Hippocampal formation (tissue), 2 donors: ENCODE data around the gene LAMC2.
"Not testable (repeated sequence)": the region's sequence is repeated elsewhere in the genome, so short reads cannot be mapped to it uniquely, and the experiment has no call there.

Source experiments
- DNase-seq, 2 donors: peaks; one replicate each; lab custom pipeline; 2025; lab: John Stamatoyannopoulos, UW

LAMC2 gene

DNA sequence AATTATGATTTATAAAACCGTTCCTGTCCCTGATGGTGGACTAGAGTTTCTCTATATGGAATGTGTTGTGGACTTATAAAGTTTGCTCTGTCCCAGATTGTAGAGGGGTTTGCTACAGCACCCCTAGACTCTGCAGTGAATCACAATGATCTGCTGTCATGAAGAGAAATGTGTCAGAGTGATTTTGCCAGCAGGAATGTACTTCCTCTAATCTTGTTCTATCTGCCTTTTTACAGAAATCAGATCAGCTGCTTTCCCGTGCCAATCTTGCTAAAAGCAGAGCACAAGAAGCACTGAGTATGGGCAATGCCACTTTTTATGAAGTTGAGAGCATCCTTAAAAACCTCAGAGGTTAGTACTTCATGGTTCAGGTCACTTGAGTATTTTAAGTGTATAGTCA, 52.0 kb downstream of the LAMC2 start:
- DNase-seq: no peak

DNA sequence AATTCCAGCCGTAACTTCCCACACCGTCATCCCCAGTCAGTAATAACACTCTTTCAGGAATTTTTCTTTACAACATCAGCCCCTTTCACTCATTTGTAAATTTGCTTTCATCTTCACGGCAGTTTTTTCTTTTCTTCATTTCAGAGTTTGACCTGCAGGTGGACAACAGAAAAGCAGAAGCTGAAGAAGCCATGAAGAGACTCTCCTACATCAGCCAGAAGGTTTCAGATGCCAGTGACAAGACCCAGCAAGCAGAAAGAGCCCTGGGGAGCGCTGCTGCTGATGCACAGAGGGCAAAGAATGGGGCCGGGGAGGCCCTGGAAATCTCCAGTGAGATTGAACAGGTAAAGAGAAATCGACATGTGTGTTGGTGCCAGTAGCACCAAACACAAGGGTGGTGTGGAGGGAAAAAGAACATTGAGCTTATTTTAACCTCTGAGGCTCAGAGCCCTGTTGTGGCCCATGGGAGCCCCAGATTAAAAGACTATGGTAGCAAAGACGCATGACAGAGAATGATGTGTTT, 53.2 kb downstream of the LAMC2 start:
- no peak for DNase-seq

DNA sequence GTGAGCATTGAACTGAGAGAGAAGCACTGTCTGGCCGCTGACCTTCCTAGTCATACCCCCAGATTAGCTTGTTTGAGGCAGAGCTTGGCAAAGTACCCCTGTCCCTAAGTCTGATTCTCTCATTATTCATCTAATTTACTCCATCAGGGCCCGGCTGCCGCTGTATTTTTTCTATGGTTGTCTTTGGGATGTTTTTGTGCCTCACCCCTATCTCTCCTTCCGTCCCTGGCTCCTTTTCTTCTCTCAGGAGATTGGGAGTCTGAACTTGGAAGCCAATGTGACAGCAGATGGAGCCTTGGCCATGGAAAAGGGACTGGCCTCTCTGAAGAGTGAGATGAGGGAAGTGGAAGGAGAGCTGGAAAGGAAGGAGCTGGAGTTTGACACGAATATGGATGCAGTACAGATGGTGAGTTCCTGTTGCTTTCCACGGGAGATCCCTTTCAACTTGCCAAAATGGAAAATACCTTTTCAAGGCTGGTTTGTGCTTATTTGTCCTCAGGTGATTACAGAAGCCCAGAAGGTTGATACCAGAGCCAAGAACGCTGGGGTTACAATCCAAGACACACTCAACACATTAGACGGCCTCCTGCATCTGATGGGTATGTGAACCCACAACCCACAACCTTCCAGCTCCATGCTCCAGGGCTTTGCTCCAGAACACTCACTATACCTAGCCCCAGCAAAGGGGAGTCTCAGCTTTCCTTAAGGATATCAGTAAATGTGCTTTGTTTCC, 53.9 kb downstream of the LAMC2 start:
- DNase-seq: no peak

DNA sequence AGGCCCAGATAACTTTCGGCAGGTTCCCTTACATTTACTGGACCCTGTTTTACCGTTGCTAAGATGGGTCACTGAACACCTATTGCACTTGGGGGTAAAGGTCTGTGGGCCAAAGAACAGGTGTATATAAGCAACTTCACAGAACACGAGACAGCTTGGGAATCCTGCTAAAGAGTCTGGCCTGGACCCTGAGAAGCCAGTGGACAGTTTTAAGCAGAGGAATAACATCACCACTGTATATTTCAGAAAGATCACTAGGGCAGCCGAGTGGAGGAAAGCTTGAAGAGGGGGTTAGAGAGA, 54.4 kb downstream of the LAMC2 start:
- no peak for DNase-seq

DNA sequence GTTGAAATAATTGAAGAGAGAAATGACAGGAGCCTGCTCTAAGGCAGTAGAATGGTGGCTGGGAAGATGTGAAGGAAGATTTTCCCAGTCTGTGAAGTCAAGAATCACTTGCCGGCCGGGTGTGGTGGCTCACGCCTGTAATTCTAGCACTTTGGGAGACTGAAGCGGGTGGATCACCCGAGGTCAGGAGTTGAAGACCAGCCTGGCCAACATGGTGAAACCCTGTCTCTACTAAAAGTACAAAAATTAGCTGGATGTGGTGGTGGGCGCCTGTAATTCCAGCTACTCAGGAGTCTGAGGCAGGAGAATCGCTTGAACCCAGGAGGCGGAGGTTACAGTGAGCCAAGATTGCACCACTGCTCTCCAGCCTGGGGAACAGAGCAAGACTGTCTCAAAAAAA, 54.8 kb downstream of the LAMC2 start:
- not testable (repeated sequence) for DNase-seq

DNA sequence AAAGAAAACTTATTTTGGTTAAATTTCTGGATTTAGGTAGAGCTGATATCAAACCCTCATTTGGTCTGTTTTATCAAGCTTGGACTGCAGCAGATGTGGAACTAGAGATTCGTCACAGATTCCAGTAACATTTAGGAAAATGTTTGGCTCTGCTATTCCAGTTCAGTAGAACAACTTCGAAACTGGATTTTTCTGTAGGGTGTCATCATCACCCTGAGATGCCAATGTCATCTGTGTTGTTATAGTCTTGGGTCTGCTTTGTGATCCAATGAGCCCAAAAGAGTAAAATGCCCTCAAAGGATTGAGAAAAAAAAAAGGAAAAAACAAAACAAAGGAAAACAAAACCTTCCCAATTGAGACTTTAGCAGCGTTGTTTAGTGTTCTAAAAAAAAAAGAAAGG, 55.4 kb downstream of the LAMC2 start:
- no peak for DNase-seq

DNA sequence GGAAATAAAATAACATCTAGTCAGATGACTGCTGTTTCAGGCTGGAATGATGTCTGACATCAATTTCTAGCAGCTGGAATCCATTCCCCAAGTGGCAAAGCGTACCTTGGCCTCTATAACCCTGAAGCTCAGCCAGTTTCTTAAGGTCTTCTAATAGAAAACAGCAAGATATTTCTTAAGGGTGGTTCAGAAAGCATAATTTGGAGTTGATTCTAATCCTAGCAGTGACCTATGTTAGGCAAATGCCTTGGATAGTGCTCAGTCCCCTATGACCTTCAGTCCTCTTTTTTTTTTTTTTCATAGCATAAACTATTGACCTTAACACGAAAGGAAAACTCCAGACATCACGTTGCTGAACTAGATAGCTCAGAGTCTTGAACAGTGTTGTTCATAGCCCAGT, 56.5 kb downstream of the LAMC2 start:
- DNase-seq: no peak

DNA sequence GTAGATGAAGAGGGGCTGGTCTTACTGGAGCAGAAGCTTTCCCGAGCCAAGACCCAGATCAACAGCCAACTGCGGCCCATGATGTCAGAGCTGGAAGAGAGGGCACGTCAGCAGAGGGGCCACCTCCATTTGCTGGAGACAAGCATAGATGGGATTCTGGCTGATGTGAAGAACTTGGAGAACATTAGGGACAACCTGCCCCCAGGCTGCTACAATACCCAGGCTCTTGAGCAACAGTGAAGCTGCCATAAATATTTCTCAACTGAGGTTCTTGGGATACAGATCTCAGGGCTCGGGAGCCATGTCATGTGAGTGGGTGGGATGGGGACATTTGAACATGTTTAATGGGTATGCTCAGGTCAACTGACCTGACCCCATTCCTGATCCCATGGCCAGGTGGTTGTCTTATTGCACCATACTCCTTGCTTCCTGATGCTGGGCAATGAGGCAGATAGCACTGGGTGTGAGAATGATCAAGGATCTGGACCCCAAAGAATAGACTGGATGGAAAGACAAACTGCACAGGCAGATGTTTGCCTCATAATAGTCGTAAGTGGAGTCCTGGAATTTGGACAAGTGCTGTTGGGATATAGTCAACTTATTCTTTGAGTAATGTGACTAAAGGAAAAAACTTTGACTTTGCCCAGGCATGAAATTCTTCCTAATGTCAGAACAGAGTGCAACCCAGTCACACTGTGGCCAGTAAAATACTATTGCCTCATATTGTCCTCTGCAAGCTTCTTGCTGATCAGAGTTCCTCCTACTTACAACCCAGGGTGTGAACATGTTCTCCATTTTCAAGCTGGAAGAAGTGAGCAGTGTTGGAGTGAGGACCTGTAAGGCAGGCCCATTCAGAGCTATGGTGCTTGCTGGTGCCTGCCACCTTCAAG, 57.3 kb downstream of the LAMC2 start:
- no peak for DNase-seq

DNA sequence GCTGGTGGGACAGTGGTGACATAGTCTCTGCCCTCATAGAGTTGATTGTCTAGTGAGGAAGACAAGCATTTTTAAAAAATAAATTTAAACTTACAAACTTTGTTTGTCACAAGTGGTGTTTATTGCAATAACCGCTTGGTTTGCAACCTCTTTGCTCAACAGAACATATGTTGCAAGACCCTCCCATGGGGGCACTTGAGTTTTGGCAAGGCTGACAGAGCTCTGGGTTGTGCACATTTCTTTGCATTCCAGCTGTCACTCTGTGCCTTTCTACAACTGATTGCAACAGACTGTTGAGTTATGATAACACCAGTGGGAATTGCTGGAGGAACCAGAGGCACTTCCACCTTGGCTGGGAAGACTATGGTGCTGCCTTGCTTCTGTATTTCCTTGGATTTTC, 58.4 kb downstream of the LAMC2 start:
- no peak for DNase-seq

DNA sequence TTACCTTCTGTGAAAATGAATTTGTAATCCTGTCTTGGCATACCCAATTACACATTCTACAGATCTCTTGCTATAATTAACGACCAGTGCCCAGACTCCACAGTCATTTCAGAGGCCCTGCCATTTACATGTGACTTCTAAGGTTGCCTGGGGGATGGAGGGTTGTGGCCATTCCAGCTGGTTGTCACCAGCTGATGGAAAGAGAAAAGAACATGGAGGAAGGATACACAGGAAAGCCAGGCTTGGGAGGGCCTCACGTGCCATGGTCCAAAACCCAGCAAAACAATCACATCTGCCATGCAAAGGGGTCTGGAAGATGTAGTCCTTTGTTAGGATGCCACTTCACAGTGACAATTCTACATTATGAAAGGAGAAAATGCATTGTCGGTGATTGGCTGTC, 59.3 kb downstream of the LAMC2 start:
- no peak for DNase-seq

DNA sequence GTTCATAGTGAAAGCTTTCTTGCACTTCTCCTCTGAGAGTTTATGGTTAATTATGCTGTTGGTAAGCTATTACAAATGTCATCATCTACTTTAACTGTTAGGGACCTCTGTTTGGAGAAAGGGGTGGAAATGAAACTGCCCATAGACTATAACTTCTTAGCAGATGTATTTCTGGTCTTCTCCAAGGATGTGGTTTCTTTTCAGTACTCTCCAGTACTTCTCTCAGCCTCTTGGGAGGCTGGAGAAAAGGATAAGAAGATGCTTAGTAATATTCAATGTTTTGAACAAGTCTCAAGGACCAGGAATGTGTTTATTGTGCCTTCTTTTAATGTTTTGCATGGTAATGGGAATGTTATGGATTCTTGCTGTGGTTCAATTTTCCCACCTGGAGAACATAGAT, 60.4 kb downstream of the LAMC2 start:
- no peak for DNase-seq

DNA sequence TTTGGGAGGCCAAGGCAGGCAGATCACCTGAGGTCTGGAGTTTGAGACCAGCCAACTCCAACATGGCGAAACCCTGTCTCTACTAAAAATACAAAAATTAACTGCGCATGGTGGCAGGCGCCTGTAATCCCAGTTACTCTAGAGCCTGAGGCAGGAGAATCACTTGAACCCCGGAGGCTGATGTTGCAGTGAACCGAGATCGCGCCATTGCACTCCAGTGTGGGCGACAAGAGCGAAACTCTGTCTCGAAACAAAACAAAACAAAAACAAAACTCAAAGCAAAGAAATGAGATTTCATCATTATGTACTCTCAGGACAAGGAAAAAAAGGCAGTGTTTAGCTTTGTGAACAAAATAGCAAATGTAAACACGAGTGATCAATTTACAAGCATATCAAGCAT, 61.0 kb downstream of the LAMC2 start:
- DNase-seq: no peak

DNA sequence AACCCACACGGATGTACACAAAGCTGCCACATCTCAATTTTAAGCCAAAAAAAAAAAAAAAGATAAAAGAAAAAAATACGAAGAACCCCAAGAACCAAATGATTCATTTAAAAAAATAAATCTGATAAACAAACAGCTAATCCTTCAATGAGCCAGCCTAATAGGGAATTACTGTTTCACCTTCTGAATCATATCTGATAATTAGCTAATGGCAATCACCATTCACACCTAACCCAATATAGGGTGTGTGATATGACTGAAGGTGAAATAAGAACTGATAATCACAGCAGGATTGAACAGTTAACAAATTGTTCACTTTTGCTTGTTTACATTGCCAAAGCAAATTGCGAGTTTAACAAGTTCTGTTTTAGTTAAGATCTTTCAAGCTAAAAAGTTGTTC, 61.4 kb downstream of the LAMC2 start:
- DNase-seq: no peak

DNA sequence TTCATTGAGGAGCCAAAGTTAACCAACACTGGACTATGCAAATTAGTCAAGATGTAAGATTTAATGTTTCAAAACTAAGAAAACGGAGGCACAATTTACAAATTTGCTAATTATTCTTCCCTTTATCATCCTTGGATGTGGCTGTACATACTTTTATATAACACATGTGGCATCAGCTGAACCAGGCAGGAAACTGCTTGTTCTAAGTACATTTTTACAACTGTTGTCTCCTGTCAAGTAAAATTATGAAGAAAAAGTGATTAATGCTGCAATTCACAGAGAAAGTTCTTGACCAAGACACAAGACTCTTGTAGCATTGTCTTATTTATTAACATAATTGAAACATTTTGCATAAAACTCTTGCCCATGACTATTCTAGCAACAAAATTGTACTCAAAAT, 61.9 kb downstream of the LAMC2 start:
- DNase-seq: no peak

DNA sequence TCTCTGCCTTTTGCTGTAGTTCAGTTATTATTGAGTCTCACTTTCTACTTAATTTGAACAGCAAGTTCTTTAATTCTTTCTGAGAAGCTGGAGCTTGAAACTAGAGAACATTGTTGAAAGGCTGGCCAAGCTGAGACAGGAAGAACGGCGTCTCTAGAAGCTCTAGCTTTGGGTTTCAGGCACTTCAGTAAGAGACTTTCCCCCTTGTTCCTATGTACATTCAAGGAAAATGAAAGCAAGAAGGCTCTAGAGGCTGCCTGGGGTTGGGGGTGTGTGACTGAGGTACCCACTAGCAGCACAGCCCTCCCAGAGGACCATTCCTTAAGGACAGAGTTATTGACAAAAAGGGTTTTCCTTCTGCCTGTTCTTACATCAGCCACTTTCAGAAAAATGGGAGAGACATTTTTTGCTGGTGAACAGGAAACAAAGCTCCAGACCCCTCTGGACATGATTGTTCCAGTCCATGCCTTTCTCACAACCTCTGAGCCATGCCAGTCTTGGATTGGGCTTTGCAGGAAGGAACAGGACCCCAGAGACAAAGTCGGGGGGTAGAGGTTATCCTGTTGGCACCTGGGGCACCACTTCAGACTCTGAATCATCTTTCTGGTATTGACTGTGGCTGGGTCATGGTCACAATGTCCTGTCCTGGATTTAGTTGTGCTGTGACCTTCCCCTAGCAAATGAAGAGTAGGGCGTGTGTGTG, 63.1 kb downstream of the LAMC2 start:
- no peak for DNase-seq

DNA sequence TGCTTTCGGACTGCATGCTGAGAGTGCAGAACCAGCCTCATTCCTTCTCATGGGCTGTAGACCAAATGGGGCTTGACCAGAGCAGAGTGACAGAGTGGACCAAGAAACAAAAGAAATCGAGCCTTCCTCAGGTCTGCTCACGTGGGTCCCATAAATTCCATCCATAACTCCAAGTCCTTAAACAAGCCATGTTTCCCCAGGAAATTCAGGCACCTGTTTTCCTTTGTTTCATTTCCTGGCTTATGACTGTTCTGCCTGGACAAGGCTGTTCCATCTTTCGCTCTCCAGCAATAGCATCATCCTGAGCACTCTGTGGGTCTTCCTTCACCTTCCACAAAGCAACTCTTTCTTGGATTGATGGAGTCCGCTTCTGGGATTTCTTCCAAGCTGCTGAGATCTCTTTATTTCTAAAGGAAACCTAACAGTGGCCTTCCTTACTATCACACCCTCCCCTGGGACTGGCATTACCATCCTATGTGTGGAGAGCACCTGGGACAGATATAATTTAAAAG, 63.9 kb downstream of the LAMC2 start:
- no peak for DNase-seq

DNA sequence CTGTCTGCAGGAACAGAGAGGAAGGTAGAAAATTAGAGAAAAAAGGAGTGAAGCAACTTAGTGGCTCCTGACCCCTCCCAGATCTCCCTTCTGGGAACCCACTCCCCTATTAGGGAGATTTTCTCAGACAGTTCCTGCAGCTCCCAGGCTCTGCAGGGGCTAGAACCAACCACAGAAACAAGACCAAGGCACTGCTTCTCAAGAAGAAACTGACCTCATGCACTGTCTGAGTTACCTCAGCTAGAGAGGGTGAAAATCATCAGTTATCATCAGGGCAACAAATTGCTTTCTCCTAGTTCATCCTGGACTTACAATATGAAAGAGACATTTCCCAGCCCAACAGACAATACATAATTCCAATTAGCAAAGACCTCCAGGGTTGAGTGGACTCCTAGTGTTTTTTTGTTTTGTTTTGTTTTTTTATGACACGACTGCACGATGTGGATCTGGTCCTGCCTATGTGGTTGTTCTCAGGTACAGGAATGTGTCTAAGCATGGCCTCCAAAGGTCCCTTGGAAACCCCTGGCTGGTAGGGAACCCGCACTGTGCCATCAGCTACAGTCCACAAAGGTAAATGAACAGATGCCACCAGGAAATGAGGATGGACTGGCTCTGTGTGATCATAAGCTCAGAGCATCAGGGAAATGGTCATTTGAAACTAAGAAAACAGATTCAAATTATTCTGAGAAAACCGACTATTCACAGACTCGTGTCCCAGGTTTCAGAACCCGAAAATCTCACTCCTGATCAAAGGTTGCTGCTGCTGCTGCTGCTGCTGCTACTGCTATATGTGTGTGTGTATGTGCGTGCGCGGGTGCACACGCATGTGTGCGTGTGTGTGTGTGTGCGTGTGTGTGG, 65.3 kb downstream of the LAMC2 start:
- no peak for DNase-seq

DNA sequence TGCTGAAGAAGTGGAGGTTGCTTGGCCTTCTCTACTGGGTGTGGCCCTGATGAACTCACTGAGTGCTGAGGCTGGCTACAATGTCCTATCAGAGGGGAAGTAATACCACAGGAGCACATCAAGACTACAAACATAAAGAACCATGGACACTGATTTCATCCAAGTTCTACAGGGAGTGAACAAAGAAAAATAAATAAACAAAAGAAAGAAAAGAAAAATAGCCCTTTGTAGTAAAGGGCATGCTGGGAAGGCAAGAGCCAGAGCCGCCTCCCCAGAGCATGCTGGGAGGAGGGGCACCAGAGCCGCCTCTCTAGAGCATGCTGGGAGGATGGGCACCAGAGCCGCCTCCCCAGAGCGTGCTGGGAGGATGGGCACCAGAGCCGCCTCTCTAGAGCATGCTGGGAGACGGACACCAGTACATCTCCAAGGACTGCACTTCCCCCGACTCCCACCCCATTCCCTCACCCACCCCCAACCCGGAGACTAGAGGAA, 65.9 kb downstream of the LAMC2 start:
- no peak for DNase-seq

DNA sequence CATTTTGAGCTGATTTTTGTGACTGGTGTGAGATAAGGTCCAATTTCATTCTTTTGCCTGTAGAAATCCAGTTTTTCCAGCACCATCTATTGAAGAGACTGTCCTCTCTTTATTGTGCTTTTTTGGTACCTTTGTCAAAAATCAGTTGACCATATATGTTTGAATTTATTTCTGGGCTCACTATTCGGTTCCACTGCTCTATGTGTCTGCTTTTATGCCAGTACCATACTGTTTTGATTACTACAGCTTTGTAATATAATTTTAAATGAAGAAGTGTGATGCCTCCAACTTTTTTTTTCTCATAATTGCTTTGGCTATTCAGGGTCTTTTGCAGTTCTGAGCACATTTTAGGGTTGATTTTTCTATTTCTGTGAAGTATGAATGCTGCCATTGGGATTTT, 69.0 kb downstream of the LAMC2 start:
- no peak for DNase-seq

DNA sequence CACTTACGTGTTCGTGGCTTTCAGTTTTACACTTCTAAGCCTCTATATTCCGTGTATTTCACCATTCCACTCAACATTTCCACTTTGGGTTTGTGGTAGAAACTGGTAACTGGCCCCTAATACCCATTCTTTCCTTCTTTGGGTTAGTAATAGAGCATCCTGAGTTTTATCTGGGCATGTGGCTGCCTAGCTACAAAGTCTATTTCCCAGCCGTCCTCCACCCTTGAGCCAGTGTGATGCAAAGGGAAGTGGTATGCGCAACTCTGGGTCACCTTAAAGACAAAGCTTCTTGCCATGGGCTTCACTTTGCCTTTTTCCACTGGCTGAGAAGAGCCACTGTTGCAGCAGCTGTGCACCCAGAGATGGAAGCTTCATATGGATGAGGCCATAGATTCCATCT, 73.9 kb downstream of the LAMC2 start:
- no peak for DNase-seq

DNA sequence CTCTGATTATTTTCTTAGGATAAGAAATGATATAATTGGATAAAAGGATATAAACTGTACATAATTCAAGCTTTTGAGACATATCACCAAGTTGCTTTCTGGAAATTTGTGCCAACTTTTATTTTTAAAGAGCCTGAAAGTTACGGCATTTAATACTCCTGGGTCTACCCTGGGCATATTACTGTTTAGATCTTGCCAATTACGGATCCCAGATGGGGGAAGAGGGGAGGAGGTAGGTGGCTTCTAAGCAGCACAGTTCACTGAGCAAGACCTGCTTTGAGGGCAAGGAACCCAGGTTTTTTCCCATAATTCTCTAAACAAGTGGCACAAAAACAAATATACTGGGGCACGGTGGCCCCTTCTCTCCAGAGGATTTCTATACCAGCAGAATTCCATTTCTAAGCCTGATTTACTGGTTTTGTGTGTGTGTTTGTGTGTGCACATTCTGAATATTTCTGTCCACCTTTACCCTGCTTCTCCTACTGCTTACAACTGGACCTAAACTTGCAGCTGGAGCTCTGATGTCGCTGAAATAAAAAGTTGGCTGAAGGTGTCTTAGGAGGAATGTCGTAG, 76.7 kb downstream of the LAMC2 start:
- DNase-seq: no peak
